ENCODE results near the gene SAG. TPM values are rescaled to one million over a fixed set of nuclear protein-coding genes. Genes with fewer than 3 reads are reported as not detected.

Gene SAG
- total RNA-seq, 4 donors from 2014 or later, result not detected

DNA sequence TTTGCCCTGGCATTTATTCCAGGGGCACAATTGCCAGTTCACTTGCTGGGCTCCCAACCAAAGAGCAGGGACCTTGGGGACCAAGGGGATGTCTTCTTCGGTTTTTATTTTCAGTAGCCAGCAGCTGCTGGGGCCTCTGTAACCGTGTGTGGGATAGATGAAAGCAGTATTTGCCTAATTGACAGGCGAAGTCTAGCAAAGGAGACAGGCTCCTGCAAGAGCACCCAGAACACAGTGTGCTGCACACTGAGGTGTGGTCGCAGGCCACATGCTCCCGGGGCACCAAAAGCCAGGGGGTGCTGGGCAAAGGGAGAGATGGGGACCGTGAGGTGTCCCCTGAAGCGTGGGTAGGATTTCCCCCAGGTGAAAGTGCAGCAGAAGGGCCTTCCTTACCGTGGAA, 5.3 kb downstream of the SAG start:
- Histone ChIP-seq H3K27ac (no peak overlapping the region), H3K4me1 (no peaks in the 10 kb centered on the region), H3K36me3 (no peaks in the 10 kb centered on the region), H3K9me3 (no peaks in the 10 kb centered on the region), H3K27me3 (no peaks in the 10 kb centered on the region), H3K4me3 (no peak overlapping the region)
- TF ChIP-seq POLR2AphosphoS5 (IDR thresholded peaks at IDR 0.05) (no peak), EP300 (IDR thresholded peaks at IDR 0.05; ENCODE audit: low read depth) (no peak), POLR2A (IDR thresholded peaks at IDR 0.05) (no peak)
- TF ChIP-seq, protein P1, sequence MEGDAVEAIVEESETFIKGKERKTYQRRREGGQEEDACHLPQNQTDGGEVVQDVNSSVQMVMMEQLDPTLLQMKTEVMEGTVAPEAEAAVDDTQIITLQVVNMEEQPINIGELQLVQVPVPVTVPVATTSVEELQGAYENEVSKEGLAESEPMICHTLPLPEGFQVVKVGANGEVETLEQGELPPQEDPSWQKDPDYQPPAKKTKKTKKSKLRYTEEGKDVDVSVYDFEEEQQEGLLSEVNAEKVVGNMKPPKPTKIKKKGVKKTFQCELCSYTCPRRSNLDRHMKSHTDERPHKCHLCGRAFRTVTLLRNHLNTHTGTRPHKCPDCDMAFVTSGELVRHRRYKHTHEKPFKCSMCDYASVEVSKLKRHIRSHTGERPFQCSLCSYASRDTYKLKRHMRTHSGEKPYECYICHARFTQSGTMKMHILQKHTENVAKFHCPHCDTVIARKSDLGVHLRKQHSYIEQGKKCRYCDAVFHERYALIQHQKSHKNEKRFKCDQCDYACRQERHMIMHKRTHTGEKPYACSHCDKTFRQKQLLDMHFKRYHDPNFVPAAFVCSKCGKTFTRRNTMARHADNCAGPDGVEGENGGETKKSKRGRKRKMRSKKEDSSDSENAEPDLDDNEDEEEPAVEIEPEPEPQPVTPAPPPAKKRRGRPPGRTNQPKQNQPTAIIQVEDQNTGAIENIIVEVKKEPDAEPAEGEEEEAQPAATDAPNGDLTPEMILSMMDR (IDR thresholded peaks at IDR 0.05), result no peak
- in situ Hi-C loops (cut with MboI; ENCODE audit: low pct_ligation_motif_present in 1 of 4, low pct_unique_long_range_greater_than_20kb in 1 of 4, low sequenced_read_pairs in 3 of 4), result no loop called here
- intact Hi-C loops (cut with DNase I; ENCODE audit: low total_unique reads), result no loop called here
- DNase-seq, result no peak
- WGBS, 2 donors (ENCODE audit: low coverage in 1 of 2), result 64% methylated on average over 8 of the region's 8 CpGs; no CpG with 5 or more reads in 1 of the 2 donors

DNA sequence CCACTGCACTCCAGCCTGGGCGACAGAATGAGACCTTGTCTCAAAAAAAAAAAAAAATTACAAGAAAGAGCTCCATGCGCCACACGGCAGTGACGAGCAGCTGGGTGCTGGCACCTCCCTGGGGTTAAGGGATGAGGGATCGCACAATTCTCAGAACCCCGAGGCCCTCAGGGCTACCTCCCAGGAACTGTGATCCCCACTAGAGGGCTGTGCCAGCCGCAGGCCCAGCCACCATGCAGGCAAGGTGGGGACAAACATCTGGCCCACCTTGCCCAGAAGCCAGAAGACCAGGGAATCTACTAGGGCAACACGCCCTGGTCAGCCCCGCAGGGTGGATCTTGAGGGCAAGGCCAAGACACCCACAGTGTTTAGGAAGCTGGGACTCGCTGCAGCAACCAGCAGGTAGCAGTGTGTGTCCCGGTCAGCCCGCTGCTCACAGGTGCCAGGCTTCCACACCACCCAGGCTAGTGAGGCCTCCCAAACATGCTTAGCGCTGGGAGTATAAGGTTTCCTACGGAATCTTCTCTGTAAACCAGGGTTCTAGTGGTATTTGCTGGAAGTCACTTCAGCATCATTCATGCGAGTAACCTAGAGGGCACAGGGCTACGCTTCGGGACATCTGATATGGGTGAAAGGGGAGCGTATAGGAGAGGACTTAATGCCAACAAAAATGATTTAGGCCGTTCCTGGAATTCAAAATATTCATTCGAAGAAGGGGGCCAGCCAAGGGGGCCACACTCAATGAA, 6.7 kb downstream of the SAG start:
- 90 to 94% methylated on average over 2 to 17 of the region's 20 CpGs for WGBS, 2 donors (ENCODE audit: low coverage in 1 of 2)
- Histone ChIP-seq H3K4me3 (no peak overlapping the region), H3K9me3 (no peaks in the 10 kb centered on the region), H3K4me1 (no peaks in the 10 kb centered on the region), H3K27ac (no peak overlapping the region), H3K27me3 (no peaks in the 10 kb centered on the region), H3K36me3 (no peaks in the 10 kb centered on the region)
- DNase-seq, result no peak
- intact Hi-C loops (cut with DNase I; ENCODE audit: low total_unique reads), result no loop called here
- in situ Hi-C loops (cut with MboI; ENCODE audit: low pct_ligation_motif_present in 1 of 4, low pct_unique_long_range_greater_than_20kb in 1 of 4, low sequenced_read_pairs in 3 of 4), result no loop called here
- TF ChIP-seq POLR2AphosphoS5 (IDR thresholded peaks at IDR 0.05) (no peak), EP300 (IDR thresholded peaks at IDR 0.05; ENCODE audit: low read depth) (no peak), POLR2A (IDR thresholded peaks at IDR 0.05) (no peak)
- TF ChIP-seq, protein P1 (IDR thresholded peaks at IDR 0.05), result no peak

DNA sequence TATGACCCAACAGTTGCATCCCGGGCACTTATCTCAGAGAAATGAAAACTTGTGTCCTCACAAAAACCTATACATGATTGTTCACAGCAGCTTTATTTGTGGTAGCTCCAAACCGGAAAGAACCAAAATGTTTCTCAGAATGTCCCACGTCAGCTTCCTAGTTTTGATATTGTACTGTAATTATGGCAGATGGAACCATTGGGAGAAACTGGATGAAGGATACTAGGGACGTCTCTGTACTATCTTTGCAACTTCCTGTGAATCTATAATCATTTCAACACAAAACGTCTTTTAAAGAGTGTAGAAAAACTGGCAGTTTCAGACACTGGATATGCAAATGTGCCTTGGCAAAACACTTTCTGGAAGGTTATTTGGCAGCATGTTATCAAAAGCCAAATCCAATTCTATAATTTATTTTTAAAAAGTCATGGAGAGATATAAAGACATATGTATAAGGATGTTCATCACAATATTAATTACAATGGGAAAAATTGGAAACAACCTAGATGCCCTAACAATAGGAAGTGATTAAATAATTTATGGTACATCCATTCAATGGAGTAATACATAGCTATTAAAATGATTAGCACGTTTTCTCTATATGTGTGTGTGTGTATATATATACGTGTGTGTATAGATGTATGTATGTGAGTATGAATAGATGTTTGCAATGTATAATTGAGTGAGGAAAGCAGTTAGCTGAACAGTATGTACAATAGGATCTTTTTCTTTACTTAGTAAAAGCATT, 9.8 kb downstream of the SAG start:
- in situ Hi-C loops (cut with MboI; ENCODE audit: low pct_ligation_motif_present in 1 of 4, low pct_unique_long_range_greater_than_20kb in 1 of 4, low sequenced_read_pairs in 3 of 4), result no loop called here

DNA sequence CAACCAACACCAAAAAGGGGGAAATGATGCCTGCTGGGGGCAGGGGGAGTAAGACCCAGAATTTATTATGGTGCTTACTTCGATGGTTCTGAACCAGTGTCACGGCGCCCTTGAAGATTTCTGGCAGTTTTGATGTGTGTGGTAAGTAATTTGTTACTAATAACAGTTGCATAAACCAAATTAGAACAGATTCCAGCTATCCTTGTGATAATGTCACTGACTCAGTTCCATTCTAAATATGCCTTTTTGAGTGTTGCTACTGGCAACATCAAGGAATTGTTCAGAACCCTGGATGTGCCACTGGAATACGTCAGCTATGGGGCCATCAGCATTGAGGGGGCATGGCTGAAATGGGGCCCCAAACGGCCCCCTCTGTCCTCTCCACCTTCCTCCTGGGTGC, 11.6 kb downstream of the SAG start:
- H3K27ac ChIP-seq, result no peak overlapping the region
- intact Hi-C loops (cut with DNase I; ENCODE audit: low total_unique reads) (no loop called here), in situ Hi-C loops (cut with MboI; ENCODE audit: low pct_ligation_motif_present in 1 of 4, low pct_unique_long_range_greater_than_20kb in 1 of 4, low sequenced_read_pairs in 3 of 4) (no loop called here)
- TF ChIP-seq, protein P1 (IDR thresholded peaks at IDR 0.05), result no peak
- TF ChIP-seq EP300 (IDR thresholded peaks at IDR 0.05; ENCODE audit: low read depth) (no peak), POLR2A (IDR thresholded peaks at IDR 0.05) (no peak), POLR2AphosphoS5 (IDR thresholded peaks at IDR 0.05) (no peak)
- H3K9me3 ChIP-seq, result no peaks in the 10 kb centered on the region
- H3K4me1 ChIP-seq, result no peaks in the 10 kb centered on the region
- no peaks in the 10 kb centered on the region for H3K36me3 ChIP-seq
- no peak overlapping the region for H3K4me3 ChIP-seq
- WGBS, 2 donors (ENCODE audit: low coverage in 1 of 2), result 79% methylated on average over 5 of the region's 5 CpGs; no CpG with 5 or more reads in 1 of the 2 donors
- no peak for DNase-seq
- no peaks in the 10 kb centered on the region for H3K27me3 ChIP-seq

More for the DNA sequence above, 9.8 kb downstream of the SAG start:
- intact Hi-C loops (cut with DNase I; ENCODE audit: low total_unique reads), result no loop called here
- H3K4me1 ChIP-seq, result no peaks in the 10 kb centered on the region
- WGBS, 2 donors (ENCODE audit: low coverage in 1 of 2), result 73 to 82% methylated on average over 6 to 7 of the region's 7 CpGs
- no peak overlapping the region for H3K27ac ChIP-seq
- no peak for DNase-seq
- no peak for TF ChIP-seq POLR2AphosphoS5 (IDR thresholded peaks at IDR 0.05)
- no peak for TF ChIP-seq EP300 (IDR thresholded peaks at IDR 0.05; ENCODE audit: low read depth)
- TF ChIP-seq POLR2A (IDR thresholded peaks at IDR 0.05), result no peak
- TF ChIP-seq, protein P1 (IDR thresholded peaks at IDR 0.05), result no peak
- no peak overlapping the region for H3K4me3 ChIP-seq
- H3K9me3 ChIP-seq, result no peaks in the 10 kb centered on the region
- no peaks in the 10 kb centered on the region for H3K27me3 ChIP-seq
- no peaks in the 10 kb centered on the region for H3K36me3 ChIP-seq

All from transverse colon (tissue), 4 donors.